GM11168 (cell line): ENCODE data around the gene ERLEC1.
"Not testable (repeated sequence)": the region's sequence is repeated elsewhere in the genome, so short reads cannot be mapped to it uniquely, and the experiment has no call there.

Source experiments
- in situ Hi-C: fragments of 300-500 bp; cut with MboI; formaldehyde crosslinking; loops from one replicate; pipeline ENCODE4 v1.12.0; 2022; ENCODE audit warnings: low sequenced_read_pairs; ENCODE audit not compliant: unreplicated experiment

ERLEC1 gene

GRCh38 chr2:53780056-53780455, 6.8 kb upstream of the ERLEC1 start:
- in situ Hi-C loops = no loop called here

- in situ Hi-C loops = no loop called here
Measured at GRCh38 chr2:53782676-53783075, 4.2 kb upstream of the ERLEC1 start.

GRCh38 chr2:53784436-53784835, 2.4 kb upstream of the ERLEC1 start:
- in situ Hi-C loops = no loop called here

GRCh38 chr2:53785366-53785765, 1.5 kb upstream of the ERLEC1 start:
- in situ Hi-C loops = no loop called here

GRCh38 chr2:53786352-53786704, 516 bp upstream of the ERLEC1 start:
- in situ Hi-C loops = no loop called here

- in situ Hi-C loops = no loop called here
Measured at GRCh38 chr2:53787614-53788289, 908 bp downstream of the ERLEC1 start.

GRCh38 chr2:53793261-53793660, 6.4 kb downstream of the ERLEC1 start:
- in situ Hi-C loops = no loop called here

GRCh38 chr2:53793821-53794220, 7.0 kb downstream of the ERLEC1 start:
- in situ Hi-C loops = no loop called here

GRCh38 chr2:53801547-53801946, 14.7 kb downstream of the ERLEC1 start:
- in situ Hi-C loops = no loop called here

- in situ Hi-C loops = no loop called here
Measured at GRCh38 chr2:53802617-53803151, 15.8 kb downstream of the ERLEC1 start.

- in situ Hi-C loops = no loop called here
Measured at GRCh38 chr2:53811601-53812000, 24.8 kb downstream of the ERLEC1 start.

GRCh38 chr2:53813151-53813550, 26.3 kb downstream of the ERLEC1 start:
- in situ Hi-C loops = no loop called here

GRCh38 chr2:53818854-53819435, 32.1 kb downstream of the ERLEC1 start:
- in situ Hi-C loops = no loop called here

- in situ Hi-C loops = no loop called here
Measured at GRCh38 chr2:53819634-53820033, 32.8 kb downstream of the ERLEC1 start.

- in situ Hi-C loops = no loop called here
Measured at GRCh38 chr2:53820048-53820447, 33.2 kb downstream of the ERLEC1 start.

- in situ Hi-C loops = no loop called here
Measured at GRCh38 chr2:53820711-53821110, 33.9 kb downstream of the ERLEC1 start.

GRCh38 chr2:53821810-53822209, 35.0 kb downstream of the ERLEC1 start:
- in situ Hi-C loops = no loop called here

- in situ Hi-C loops = not testable (repeated sequence)
Measured at GRCh38 chr2:53823639-53824038, 36.8 kb downstream of the ERLEC1 start.

- in situ Hi-C loops = no loop called here
Measured at GRCh38 chr2:53826030-53826410, 39.2 kb downstream of the ERLEC1 start.

GRCh38 chr2:53826587-53827397, 39.9 kb downstream of the ERLEC1 start:
- in situ Hi-C loops = no loop called here
